K562 treated with DMSO at 1 percent for 48 hours (cell line): ENCODE results near the gene HKDC1. TPM values are rescaled to one million over a fixed set of nuclear protein-coding genes. Genes with fewer than 3 reads are reported as not detected.

ENCODE experiments used
- total RNA-seq: library from RNA; unstranded; fragments of 300-600 nt; gene quantifications from 2 replicates; pipeline ENCODE4 v1.2.3, GENCODE V29; 2022; ENCODE audit warnings: low replicate concordance; ENCODE audit errors: extremely low read depth

The HKDC1 gene
- total RNA-seq, result not detected in 2 replicates

GRCh38 chr10:69220041-69220451 is at the start of gene HKDC1:
HKDC1 (plus strand) TSS chr10:69220332; CDS start chr10:69220436, 104 bp downstream.

GRCh38 chr10:69179743-69180524 is 40.2 kb upstream of the HKDC1 start, which contains the start of gene SUPV3L1:
SUPV3L1 (plus strand) TSS chr10:69180234; CDS start chr10:69180292, 58 bp downstream.

GRCh38 chr10:69278446-69278963 is 58.4 kb downstream of the HKDC1 start, which contains the start of gene HK1:
HK1 (plus strand) TSS chr10:69278496.

Other genes with a start within 250 kb of the HKDC1 start
- gene KIFBP, start 231.5 kb upstream of the HKDC1 start, total RNA-seq, result not detected in 2 replicates
- gene SRGN, start 132.2 kb upstream of the HKDC1 start, total RNA-seq, result not detected in 2 replicates
- gene VPS26A, start 96.2 kb upstream of the HKDC1 start, total RNA-seq, result not detected in 2 replicates
- gene SUPV3L1, start 40.1 kb upstream of the HKDC1 start, total RNA-seq, result not detected in 2 replicates
- not detected in 2 replicates for gene HK1, start 58.2 kb downstream of the HKDC1 start, total RNA-seq
- gene TACR2, start 196.6 kb downstream of the HKDC1 start, total RNA-seq, result not detected in 2 replicates
- gene TSPAN15, start 231.1 kb downstream of the HKDC1 start, total RNA-seq, result not detected in 2 replicates